ENCODE data around the gene SUSD3.

GRCh38 chr9:93092251-93092991 lies 33.9 kb downstream of the SUSD3 start:
- no peak for TF ChIP-seq CTCF (IDR thresholded peaks at IDR 0.05)
- TF ChIP-seq POLR2A (IDR thresholded peaks at IDR 0.05) = no peak
